22Rv1 (cell line): Measurements from ENCODE around the gene KCNQ1OT1.

Experiments used
- ZFX ChIP-seq: fragments of 450-650 bp; IDR thresholded peaks from 2 replicates; pipeline ENCODE4 v1.6.1; 2017; ENCODE audit warnings: antibody characterized with exemption, borderline replicate concordance
- TF ChIP-seq, protein P1 (sequence below): fragments of 450-650 bp; IDR thresholded peaks from 2 replicates; pipeline ENCODE4 v1.5.1; 2017; ENCODE audit warnings: mild to moderate bottlenecking

DNA sequence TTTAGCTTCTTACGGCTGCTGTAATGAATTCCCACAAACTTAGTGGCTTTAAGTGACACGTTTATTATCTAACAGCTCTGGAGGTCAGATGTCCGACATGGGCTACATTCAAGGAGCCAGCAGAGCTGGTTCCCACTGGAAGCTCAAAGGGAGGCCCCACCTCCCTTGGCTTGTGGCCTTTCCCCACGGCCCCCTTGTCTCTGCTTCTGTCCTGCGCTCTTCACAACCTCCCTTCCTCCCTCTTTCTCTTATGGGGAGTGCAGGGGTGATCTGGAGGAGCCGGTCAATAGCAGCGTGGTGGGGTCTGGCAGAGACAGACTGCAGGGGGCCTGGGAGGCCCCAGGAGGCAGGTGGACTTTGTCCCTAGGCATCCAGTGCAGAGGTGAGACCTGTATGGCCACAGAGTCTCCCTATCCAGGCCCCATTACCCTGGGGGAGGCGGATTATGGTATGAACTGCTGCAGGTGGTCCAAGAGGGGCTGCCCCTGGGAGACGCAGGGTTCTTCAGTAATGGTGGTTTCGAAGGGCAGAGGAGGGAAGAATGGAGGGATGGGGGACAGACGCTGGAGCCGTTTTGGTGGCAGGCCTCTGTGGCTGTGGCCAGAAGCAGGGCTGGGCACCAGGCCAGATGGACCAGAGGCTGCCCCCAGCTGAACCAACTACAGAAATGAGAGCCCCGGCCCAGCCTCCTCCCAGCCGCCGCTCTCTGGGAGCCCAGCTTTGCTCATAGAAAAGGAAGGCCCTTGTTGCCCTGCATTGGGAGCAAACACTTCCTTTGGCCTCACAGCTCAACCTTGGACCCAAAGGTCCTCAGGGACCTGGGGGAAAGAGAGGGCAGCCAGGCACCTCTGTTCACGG is 30.7 kb upstream of the KCNQ1OT1 start:
- TF ChIP-seq ZFX, result no peak
- TF ChIP-seq, protein P1, sequence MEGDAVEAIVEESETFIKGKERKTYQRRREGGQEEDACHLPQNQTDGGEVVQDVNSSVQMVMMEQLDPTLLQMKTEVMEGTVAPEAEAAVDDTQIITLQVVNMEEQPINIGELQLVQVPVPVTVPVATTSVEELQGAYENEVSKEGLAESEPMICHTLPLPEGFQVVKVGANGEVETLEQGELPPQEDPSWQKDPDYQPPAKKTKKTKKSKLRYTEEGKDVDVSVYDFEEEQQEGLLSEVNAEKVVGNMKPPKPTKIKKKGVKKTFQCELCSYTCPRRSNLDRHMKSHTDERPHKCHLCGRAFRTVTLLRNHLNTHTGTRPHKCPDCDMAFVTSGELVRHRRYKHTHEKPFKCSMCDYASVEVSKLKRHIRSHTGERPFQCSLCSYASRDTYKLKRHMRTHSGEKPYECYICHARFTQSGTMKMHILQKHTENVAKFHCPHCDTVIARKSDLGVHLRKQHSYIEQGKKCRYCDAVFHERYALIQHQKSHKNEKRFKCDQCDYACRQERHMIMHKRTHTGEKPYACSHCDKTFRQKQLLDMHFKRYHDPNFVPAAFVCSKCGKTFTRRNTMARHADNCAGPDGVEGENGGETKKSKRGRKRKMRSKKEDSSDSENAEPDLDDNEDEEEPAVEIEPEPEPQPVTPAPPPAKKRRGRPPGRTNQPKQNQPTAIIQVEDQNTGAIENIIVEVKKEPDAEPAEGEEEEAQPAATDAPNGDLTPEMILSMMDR, result no peak
